Stimulated activated naive B cell treated with anti-CD40 and anti-IgM and Interleukin-4, amounts not matched to agents 10 μg/mL and 1 μg/mL and 100 μg/mL, for 72 hours (primary cell): ENCODE measurements around the gene BMPR1A.
"Not testable (repeated sequence)": the region's sequence is repeated elsewhere in the genome, so short reads cannot be mapped to it uniquely, and the experiment has no call there.

Experiments used
- ATAC-seq, 2 donors: fragments of 150-1000 bp; cut with Tn5 transposase; replicated peaks; 2 replicates each; pipeline ENCODE4 v1.10.0; 2021; ENCODE audit warnings: moderate library complexity in 1 of 2
- DNase-seq: peaks from one replicate; pipeline ENCODE4 v3.0.0; 2021
- H3K27ac Mint-ChIP-seq: one replicate; pipeline ENCODE4 v1.8.0; 2022; ENCODE audit warnings: mild to moderate bottlenecking, mixed read lengths
- H3K27me3 Mint-ChIP-seq, 2 donors: one replicate each; pipeline ENCODE4 v1.8.0; 2022; ENCODE audit warnings: mixed read lengths in 2 of 2
- H3K36me3 Mint-ChIP-seq, 2 donors: one replicate each; pipeline ENCODE4 v1.8.0; 2022; ENCODE audit warnings: mixed read lengths in 2 of 2, mild to moderate bottlenecking in 1 of 2
- H3K4me1 Mint-ChIP-seq, 2 donors: one replicate each; pipeline ENCODE4 v1.8.0; 2022; ENCODE audit warnings: mixed read lengths in 2 of 2, mild to moderate bottlenecking in 1 of 2
- H3K4me3 Mint-ChIP-seq, 2 donors: one replicate each; pipeline ENCODE4 v1.8.0; 2022; ENCODE audit warnings: mild to moderate bottlenecking in 2 of 2, mixed read lengths in 2 of 2, moderate library complexity in 1 of 2
- H3K9me3 Mint-ChIP-seq, 2 donors: one replicate each; pipeline ENCODE4 v1.8.0; 2022; ENCODE audit warnings: mixed read lengths in 2 of 2, mild to moderate bottlenecking in 1 of 2

Gene BMPR1A

GRCh38 chr10:86899670-86900276, 143.4 kb downstream of the BMPR1A start:
- H3K36me3 Mint-ChIP-seq = no peaks in the 10 kb centered on the region
- no peak for DNase-seq
- peak; percentile 57 to 64 for ATAC-seq
- peaks cover 19 to 29% of the 10 kb centered on the region in 2 donors for H3K27me3 Mint-ChIP-seq
- no peak overlapping the region for H3K4me3 Mint-ChIP-seq
- no peaks in the 10 kb centered on the region for H3K9me3 Mint-ChIP-seq
- H3K4me1 Mint-ChIP-seq = no peaks in the 10 kb centered on the region
- no peak overlapping the region for H3K27ac Mint-ChIP-seq

- H3K36me3 Mint-ChIP-seq = peaks cover 0 to 3% of the 10 kb centered on the region in 2 donors
- H3K27ac Mint-ChIP-seq = no peak overlapping the region
- DNase-seq = no peak
- H3K9me3 Mint-ChIP-seq = no peaks in the 10 kb centered on the region
- no peaks in the 10 kb centered on the region for H3K4me1 Mint-ChIP-seq
- no peak overlapping the region for H3K4me3 Mint-ChIP-seq
- H3K27me3 Mint-ChIP-seq = peaks cover 19 to 29% of the 10 kb centered on the region in 2 donors
- ATAC-seq = no peak
Measured at GRCh38 chr10:86900955-86901354, 144.5 kb downstream of the BMPR1A start.

GRCh38 chr10:86904600-86904999, 148.2 kb downstream of the BMPR1A start:
- no peak overlapping the region for H3K4me3 Mint-ChIP-seq
- peaks cover 5 to 9% of the 10 kb centered on the region in 2 donors for H3K36me3 Mint-ChIP-seq
- no peak for DNase-seq
- ATAC-seq = no peak
- peaks cover 11 to 22% of the 10 kb centered on the region in 2 donors for H3K27me3 Mint-ChIP-seq
- H3K4me1 Mint-ChIP-seq = no peaks in the 10 kb centered on the region
- H3K9me3 Mint-ChIP-seq = peaks cover 4 to 5% of the 10 kb centered on the region in 2 donors
- H3K27ac Mint-ChIP-seq = no peak overlapping the region

GRCh38 chr10:86905429-86905828, 149.0 kb downstream of the BMPR1A start:
- no peak for DNase-seq
- H3K4me3 Mint-ChIP-seq = no peak overlapping the region

GRCh38 chr10:86914734-86915133, 158.3 kb downstream of the BMPR1A start:
- ATAC-seq (no peak), DNase-seq (no peak)
- Mint-ChIP-seq H3K27ac (no peak overlapping the region), H3K27me3 (no peaks in the 10 kb centered on the region), H3K4me1 (no peaks in the 10 kb centered on the region), H3K9me3 (no peaks in the 10 kb centered on the region), H3K36me3 (peaks cover 0 to 2% of the 10 kb centered on the region in 2 donors), H3K4me3 (no peak overlapping the region)

More at GRCh38 chr10:86905429-86905828, 149.0 kb downstream of the BMPR1A start:
- H3K9me3 Mint-ChIP-seq = peaks cover 4 to 5% of the 10 kb centered on the region in 2 donors
- H3K27me3 Mint-ChIP-seq = peaks cover 11 to 22% of the 10 kb centered on the region in 2 donors
- H3K4me1 Mint-ChIP-seq = no peaks in the 10 kb centered on the region
- H3K27ac Mint-ChIP-seq = no peak overlapping the region
- H3K36me3 Mint-ChIP-seq = peaks cover 5 to 9% of the 10 kb centered on the region in 2 donors
- no peak for ATAC-seq

GRCh38 chr10:86918022-86918471, 161.6 kb downstream of the BMPR1A start:
- no peaks in the 10 kb centered on the region for H3K9me3 Mint-ChIP-seq
- no peak overlapping the region for H3K4me3 Mint-ChIP-seq
- peaks cover 0 to 2% of the 10 kb centered on the region in 2 donors for H3K36me3 Mint-ChIP-seq
- DNase-seq (no peak), ATAC-seq (no peak)
- H3K4me1 Mint-ChIP-seq = no peaks in the 10 kb centered on the region
- no peaks in the 10 kb centered on the region for H3K27me3 Mint-ChIP-seq
- H3K27ac Mint-ChIP-seq = no peak overlapping the region

- Mint-ChIP-seq H3K4me1 (no peaks in the 10 kb centered on the region), H3K27ac (no peak overlapping the region), H3K4me3 (no peak overlapping the region), H3K9me3 (no peaks in the 10 kb centered on the region), H3K27me3 (no peaks in the 10 kb centered on the region), H3K36me3 (peaks cover 0 to 2% of the 10 kb centered on the region in 2 donors)
- no peak for ATAC-seq
- no peak for DNase-seq
Measured at GRCh38 chr10:86922553-86922961, 166.1 kb downstream of the BMPR1A start.

- Mint-ChIP-seq H3K9me3 (no peaks in the 10 kb centered on the region), H3K27ac (no peak overlapping the region), H3K4me3 (no peak overlapping the region), H3K27me3 (peaks cover 0 to 5% of the 10 kb centered on the region in 2 donors), H3K36me3 (no peaks in the 10 kb centered on the region), H3K4me1 (no peaks in the 10 kb centered on the region)
- ATAC-seq (no peak), DNase-seq (no peak)
Measured at GRCh38 chr10:86929468-86930380, 173.3 kb downstream of the BMPR1A start.

GRCh38 chr10:86931872-86932271, 175.5 kb downstream of the BMPR1A start:
- Mint-ChIP-seq H3K27ac (no peak overlapping the region), H3K4me3 (no peak overlapping the region), H3K27me3 (peaks cover 3 to 5% of the 10 kb centered on the region in 2 donors), H3K36me3 (no peaks in the 10 kb centered on the region), H3K9me3 (no peaks in the 10 kb centered on the region), H3K4me1 (no peaks in the 10 kb centered on the region)
- no peak for ATAC-seq
- no peak for DNase-seq

- Mint-ChIP-seq H3K27ac (peak overlapping the region; percentile 68), H3K4me3 (no peak overlapping the region), H3K27me3 (peaks cover 3 to 5% of the 10 kb centered on the region in 2 donors), H3K9me3 (no peaks in the 10 kb centered on the region), H3K36me3 (no peaks in the 10 kb centered on the region), H3K4me1 (no peaks in the 10 kb centered on the region)
- no peak for DNase-seq
- no peak for ATAC-seq
Measured at GRCh38 chr10:86932674-86933073, 176.3 kb downstream of the BMPR1A start.

- not testable (repeated sequence) for H3K27ac Mint-ChIP-seq, DNase-seq, H3K4me3 Mint-ChIP-seq, H3K9me3 Mint-ChIP-seq, H3K36me3 Mint-ChIP-seq, ATAC-seq, H3K27me3 Mint-ChIP-seq, H3K4me1 Mint-ChIP-seq
Measured at GRCh38 chr10:86934162-86934711, 177.8 kb downstream of the BMPR1A start.

GRCh38 chr10:86936661-86937501, 180.5 kb downstream of the BMPR1A start:
- H3K4me1 Mint-ChIP-seq = peaks cover 0 to 3% of the 10 kb centered on the region in 2 donors
- no peaks in the 10 kb centered on the region for H3K36me3 Mint-ChIP-seq
- H3K27ac Mint-ChIP-seq = no peak overlapping the region
- H3K4me3 Mint-ChIP-seq = no peak overlapping the region
- ATAC-seq (no peak), DNase-seq (no peak)
- peaks cover 0 to 3% of the 10 kb centered on the region in 2 donors for H3K27me3 Mint-ChIP-seq
- no peaks in the 10 kb centered on the region for H3K9me3 Mint-ChIP-seq

- no peak overlapping the region for H3K27ac Mint-ChIP-seq
- DNase-seq = no peak
- H3K36me3 Mint-ChIP-seq = no peaks in the 10 kb centered on the region
Measured at GRCh38 chr10:86937502-86938154, 181.2 kb downstream of the BMPR1A start.

More at GRCh38 chr10:86937502-86938154, 181.2 kb downstream of the BMPR1A start:
- ATAC-seq = no peak
- H3K4me1 Mint-ChIP-seq = peaks cover 0 to 3% of the 10 kb centered on the region in 2 donors
- H3K27me3 Mint-ChIP-seq = peaks cover 0 to 3% of the 10 kb centered on the region in 2 donors
- H3K9me3 Mint-ChIP-seq = no peaks in the 10 kb centered on the region
- H3K4me3 Mint-ChIP-seq = no peak overlapping the region
